DOHH2 (cell line): ENCODE results near the gene IMMP2L.

Experiments used
- H3F3A ChIP-seq: fragments of 200-600 bp; sonication (generic), shearing (Covaris generic); 2 replicates; pipeline ENCODE4 v1.6.0; 2016; ENCODE audit warnings: antibody characterized with exemption, mild to moderate bottlenecking; ENCODE audit not compliant: control insufficient read depth, insufficient read depth
- H3K27ac ChIP-seq: fragments of 200-600 bp; sonication (generic); 2 replicates; pipeline ENCODE4 v1.5.1; 2014; ENCODE audit warnings: low read depth, mild to moderate bottlenecking, low read length, moderate library complexity
- H3K27me3 ChIP-seq: fragments of 200-600 bp; sonication (generic); 2 replicates; pipeline ENCODE4 v1.6.1; 2014; ENCODE audit warnings: mild to moderate bottlenecking, low read length, mixed read lengths; ENCODE audit not compliant: control insufficient read depth
- H3K36me3 ChIP-seq: fragments of 200-600 bp; sonication (generic); 2 replicates; pipeline ENCODE4 v1.6.1; 2014; ENCODE audit warnings: mild to moderate bottlenecking, low read length, moderate library complexity, mixed read lengths; ENCODE audit not compliant: control insufficient read depth
- H3K4me1 ChIP-seq: fragments of 200-600 bp; sonication (generic); 2 replicates; pipeline ENCODE4 v1.6.1; 2014; ENCODE audit warnings: mild to moderate bottlenecking, low read length, mixed read lengths; ENCODE audit not compliant: control insufficient read depth
- H3K4me2 ChIP-seq: fragments of 200-600 bp; sonication (generic); 2 replicates; pipeline ENCODE4 v1.6.0; 2014; ENCODE audit warnings: mild to moderate bottlenecking, low read length, moderate library complexity
- H3K4me3 ChIP-seq: fragments of 200-600 bp; sonication (generic); 2 replicates; pipeline ENCODE4 v1.5.1; 2014; ENCODE audit warnings: mild to moderate bottlenecking, low read length, mixed read lengths
- H3K79me2 ChIP-seq: fragments of 200-600 bp; sonication (generic); 2 replicates; pipeline ENCODE4 v1.6.1; 2014; ENCODE audit warnings: mild to moderate bottlenecking, low read length, mixed read lengths; ENCODE audit not compliant: control insufficient read depth
- H3K9me2 ChIP-seq: fragments of 200-600 bp; sonication (generic); replicated peaks from 2 replicates; pipeline ENCODE4 v1.6.1; 2014; ENCODE audit warnings: mild to moderate bottlenecking, low read length, mixed read lengths; ENCODE audit not compliant: control insufficient read depth
- H3K9me3 ChIP-seq: fragments of 200-600 bp; sonication (generic); 2 replicates; pipeline ENCODE4 v1.6.1; 2014; ENCODE audit warnings: antibody characterized with exemption, low read length, mixed read lengths; ENCODE audit not compliant: control insufficient read depth, insufficient read depth
- H4K20me1 ChIP-seq: fragments of 200-600 bp; sonication (generic); 2 replicates; pipeline ENCODE4 v1.6.0; 2014; ENCODE audit warnings: low read depth, mild to moderate bottlenecking, antibody characterized with exemption, low read length, moderate library complexity; ENCODE audit not compliant: control insufficient read depth, insufficient read depth
- EZH2phosphoT487 ChIP-seq: fragments of 200-600 bp; sonication (generic); IDR thresholded peaks from 2 replicates; pipeline ENCODE4 v1.6.1; 2017; ENCODE audit warnings: borderline replicate concordance, mild to moderate bottlenecking, antibody characterized with exemption, low read length, moderate library complexity, mixed read lengths
- TF ChIP-seq, protein P1 (sequence below): fragments of 200-600 bp; sonication (generic); IDR thresholded peaks from one replicate; pipeline ENCODE4 v1.5.1; 2014; ENCODE audit warnings: antibody characterized with exemption, mild to moderate bottlenecking, low read depth, low read length; ENCODE audit not compliant: poor library complexity, severe bottlenecking

IMMP2L gene

DNA sequence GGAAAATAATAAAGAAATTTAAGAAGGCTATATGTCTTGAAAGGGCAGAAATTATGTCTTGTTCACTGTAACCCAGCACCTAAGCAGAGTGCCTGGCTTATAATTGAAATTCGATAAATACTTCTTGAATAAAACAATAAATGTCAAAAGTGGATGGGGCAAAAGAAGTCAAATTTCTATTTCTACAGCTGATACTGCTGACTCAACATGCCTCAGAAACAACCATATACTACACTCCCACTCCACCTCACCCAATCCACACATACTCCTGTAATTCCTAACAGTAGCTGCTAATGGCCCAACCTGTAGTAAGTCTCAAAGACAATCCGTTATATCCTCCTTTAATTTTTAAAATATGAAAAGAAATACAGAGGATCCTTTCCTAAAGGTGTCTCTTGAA, 519.5 kb downstream of the IMMP2L start:
- Histone ChIP-seq H3K4me1 (no peaks in the 10 kb centered on the region), H3K27me3 (no peaks in the 10 kb centered on the region), H3K9me2 (no peaks in the 10 kb centered on the region), H3K4me2 (no peak overlapping the region), H4K20me1 (no peaks in the 10 kb centered on the region), H3K4me3 (no peak overlapping the region), H3K36me3 (no peaks in the 10 kb centered on the region), H3K79me2 (no peaks in the 10 kb centered on the region), H3K9me3 (no peaks in the 10 kb centered on the region), H3K27ac (no peak overlapping the region), H3F3A (no peaks in the 10 kb centered on the region)
- no peak for TF ChIP-seq EZH2phosphoT487
- TF ChIP-seq, protein P1, sequence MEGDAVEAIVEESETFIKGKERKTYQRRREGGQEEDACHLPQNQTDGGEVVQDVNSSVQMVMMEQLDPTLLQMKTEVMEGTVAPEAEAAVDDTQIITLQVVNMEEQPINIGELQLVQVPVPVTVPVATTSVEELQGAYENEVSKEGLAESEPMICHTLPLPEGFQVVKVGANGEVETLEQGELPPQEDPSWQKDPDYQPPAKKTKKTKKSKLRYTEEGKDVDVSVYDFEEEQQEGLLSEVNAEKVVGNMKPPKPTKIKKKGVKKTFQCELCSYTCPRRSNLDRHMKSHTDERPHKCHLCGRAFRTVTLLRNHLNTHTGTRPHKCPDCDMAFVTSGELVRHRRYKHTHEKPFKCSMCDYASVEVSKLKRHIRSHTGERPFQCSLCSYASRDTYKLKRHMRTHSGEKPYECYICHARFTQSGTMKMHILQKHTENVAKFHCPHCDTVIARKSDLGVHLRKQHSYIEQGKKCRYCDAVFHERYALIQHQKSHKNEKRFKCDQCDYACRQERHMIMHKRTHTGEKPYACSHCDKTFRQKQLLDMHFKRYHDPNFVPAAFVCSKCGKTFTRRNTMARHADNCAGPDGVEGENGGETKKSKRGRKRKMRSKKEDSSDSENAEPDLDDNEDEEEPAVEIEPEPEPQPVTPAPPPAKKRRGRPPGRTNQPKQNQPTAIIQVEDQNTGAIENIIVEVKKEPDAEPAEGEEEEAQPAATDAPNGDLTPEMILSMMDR: no peak

DNA sequence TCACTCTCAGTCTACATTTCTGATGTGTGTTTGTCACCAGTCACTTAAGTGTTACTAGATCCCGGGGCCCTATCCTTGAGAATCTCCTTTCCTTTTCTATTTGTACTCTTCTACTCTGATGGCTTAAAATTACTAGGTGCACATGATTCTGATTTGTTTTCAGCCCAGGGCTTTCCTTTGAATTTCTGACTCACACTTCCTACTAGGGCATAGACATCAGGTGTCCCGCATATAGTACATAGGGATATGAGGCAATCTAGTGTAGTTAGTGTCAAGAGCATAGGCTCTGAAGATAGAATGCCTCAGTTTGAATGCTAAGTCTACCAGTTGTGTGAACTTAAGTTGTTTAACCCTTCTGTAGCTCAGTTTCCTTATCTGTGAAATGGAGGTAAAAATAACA, 520.7 kb downstream of the IMMP2L start:
- H4K20me1 ChIP-seq: no peaks in the 10 kb centered on the region
- H3K9me2 ChIP-seq: no peaks in the 10 kb centered on the region
- no peaks in the 10 kb centered on the region for H3K4me1 ChIP-seq
- H3K4me2 ChIP-seq: no peak overlapping the region
- H3K27me3 ChIP-seq: no peaks in the 10 kb centered on the region
- H3F3A ChIP-seq: no peaks in the 10 kb centered on the region
- no peaks in the 10 kb centered on the region for H3K36me3 ChIP-seq
- no peak for TF ChIP-seq EZH2phosphoT487
- TF ChIP-seq, protein P1: no peak
- H3K4me3 ChIP-seq: no peak overlapping the region
- no peaks in the 10 kb centered on the region for H3K9me3 ChIP-seq
- no peaks in the 10 kb centered on the region for H3K79me2 ChIP-seq
- no peak overlapping the region for H3K27ac ChIP-seq

GRCh38 chr7:111038185-111038584, 524.1 kb downstream of the IMMP2L start:
- H3K36me3 ChIP-seq: no peaks in the 10 kb centered on the region
- no peaks in the 10 kb centered on the region for H3K9me3 ChIP-seq
- no peak overlapping the region for H3K4me3 ChIP-seq
- H3K4me1 ChIP-seq: no peaks in the 10 kb centered on the region
- H3K79me2 ChIP-seq: no peaks in the 10 kb centered on the region
- H3K4me2 ChIP-seq: no peak overlapping the region
- no peaks in the 10 kb centered on the region for H4K20me1 ChIP-seq
- no peaks in the 10 kb centered on the region for H3K27me3 ChIP-seq
- no peaks in the 10 kb centered on the region for H3K9me2 ChIP-seq
- H3F3A ChIP-seq: no peaks in the 10 kb centered on the region
- no peak overlapping the region for H3K27ac ChIP-seq
- no peak for TF ChIP-seq EZH2phosphoT487
- TF ChIP-seq, protein P1: no peak

GRCh38 chr7:111031916-111032315, 530.4 kb downstream of the IMMP2L start:
- no peaks in the 10 kb centered on the region for H3K36me3 ChIP-seq
- no peaks in the 10 kb centered on the region for H3F3A ChIP-seq
- no peaks in the 10 kb centered on the region for H3K79me2 ChIP-seq
- no peaks in the 10 kb centered on the region for H3K27me3 ChIP-seq
- no peak overlapping the region for H3K27ac ChIP-seq
- H3K4me3 ChIP-seq: no peak overlapping the region
- H3K4me2 ChIP-seq: no peak overlapping the region
- H3K9me3 ChIP-seq: no peaks in the 10 kb centered on the region
- H3K4me1 ChIP-seq: peaks cover 11% of the 10 kb centered on the region
- H3K9me2 ChIP-seq: no peaks in the 10 kb centered on the region
- H4K20me1 ChIP-seq: no peaks in the 10 kb centered on the region
- TF ChIP-seq EZH2phosphoT487: no peak
